GM21619 (cell line): ENCODE results near the gene TMEM219.
"Not testable (repeated sequence)": the region's sequence is repeated elsewhere in the genome, so short reads cannot be mapped to it uniquely, and the experiment has no call there.

Experiments used
- ATAC-seq: cut with Tn5 transposase; IDR thresholded peaks from one replicate; pipeline ENCODE4 v1.9.1; 2021; ENCODE audit not compliant: unreplicated experiment

The TMEM219 gene, protein sequence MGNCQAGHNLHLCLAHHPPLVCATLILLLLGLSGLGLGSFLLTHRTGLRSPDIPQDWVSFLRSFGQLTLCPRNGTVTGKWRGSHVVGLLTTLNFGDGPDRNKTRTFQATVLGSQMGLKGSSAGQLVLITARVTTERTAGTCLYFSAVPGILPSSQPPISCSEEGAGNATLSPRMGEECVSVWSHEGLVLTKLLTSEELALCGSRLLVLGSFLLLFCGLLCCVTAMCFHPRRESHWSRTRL

GRCh38 chr16:29961479-29962343, at the start of gene TMEM219:
TMEM219 (plus strand) TSS chr16:29962079; CDS start chr16:29963144, 1,065 bp downstream.
- peak; percentile 72 for ATAC-seq

DNA sequence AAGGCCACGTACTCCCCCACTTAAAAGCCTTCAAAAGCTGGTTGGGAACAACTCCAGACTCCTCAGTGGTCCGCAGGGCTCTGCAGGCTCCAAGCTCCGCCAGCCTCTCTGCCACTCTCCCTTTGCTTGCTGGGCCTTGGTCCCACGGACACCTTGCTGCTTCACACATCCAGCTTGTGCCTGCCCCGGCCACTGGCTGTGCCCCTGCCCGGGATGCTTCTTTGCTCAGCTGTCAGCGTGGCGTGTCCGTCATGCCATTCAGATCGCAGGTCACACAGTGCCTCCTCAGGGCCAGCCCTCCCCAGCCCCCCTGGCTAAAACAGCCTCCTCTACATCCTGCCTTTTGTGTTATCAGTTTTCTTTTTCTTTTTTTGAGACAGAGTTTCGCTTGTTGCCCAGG, 49.8 kb upstream of the TMEM219 start:
- ATAC-seq: no peak

DNA sequence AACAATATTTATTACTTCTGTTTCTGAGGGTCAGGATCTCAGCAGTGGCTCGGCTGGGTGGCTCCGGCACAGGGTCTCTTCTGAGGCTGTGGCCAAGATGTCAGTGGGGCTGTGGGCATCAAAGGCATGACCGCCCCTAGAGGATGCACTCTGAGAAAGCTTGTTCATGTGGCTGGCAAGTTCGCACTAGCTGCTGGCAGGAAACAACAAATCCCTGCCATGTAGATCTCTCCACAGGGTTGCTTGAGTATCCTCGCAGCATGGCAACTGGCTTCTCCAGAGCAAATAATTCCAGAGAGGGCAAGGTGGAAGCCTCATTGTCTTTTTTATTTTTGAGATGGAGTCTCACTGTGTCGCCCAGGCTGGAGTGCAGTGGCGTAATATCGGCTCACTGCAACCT, 48.4 kb upstream of the TMEM219 start:
- ATAC-seq: no peak

- no peak for ATAC-seq
Observed at GRCh38 chr16:29915590-29916247, 46.2 kb upstream of the TMEM219 start.

- ATAC-seq: no peak
Observed at GRCh38 chr16:29916979-29917378, 44.9 kb upstream of the TMEM219 start.

DNA sequence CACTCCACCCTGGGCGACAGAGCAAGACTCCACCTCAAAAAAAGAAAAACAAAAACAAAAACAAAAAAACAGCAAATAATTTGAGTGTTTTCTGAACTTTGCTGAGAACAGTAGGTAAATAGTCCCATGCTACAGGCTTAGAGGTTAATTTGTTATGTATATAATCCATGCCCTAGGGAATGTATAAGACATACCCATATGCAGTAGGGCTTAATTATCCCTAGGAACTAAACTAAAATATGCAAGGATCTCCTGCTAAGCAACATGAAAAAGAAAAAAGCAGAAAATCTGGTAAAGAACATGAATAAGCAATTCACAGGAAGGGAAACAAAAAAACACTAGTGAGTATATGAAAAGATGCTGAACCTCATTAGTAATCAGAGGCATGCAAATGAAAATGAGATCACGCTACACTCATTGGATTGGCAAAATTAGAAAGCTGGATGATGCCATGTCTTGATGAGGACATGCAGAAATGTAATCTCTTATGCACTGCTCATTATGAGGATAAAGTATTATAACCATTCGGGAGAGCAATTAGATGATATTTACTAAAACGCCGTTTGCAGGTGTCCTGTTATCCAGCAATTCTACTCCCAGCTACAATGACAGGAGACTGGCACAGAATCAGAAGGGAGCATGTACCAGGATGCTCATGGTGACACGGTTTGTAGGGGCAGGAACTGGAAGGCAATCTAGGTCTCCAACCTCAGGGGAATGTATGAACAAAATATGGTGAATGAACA, 41.4 kb upstream of the TMEM219 start:
- ATAC-seq: no peak

DNA sequence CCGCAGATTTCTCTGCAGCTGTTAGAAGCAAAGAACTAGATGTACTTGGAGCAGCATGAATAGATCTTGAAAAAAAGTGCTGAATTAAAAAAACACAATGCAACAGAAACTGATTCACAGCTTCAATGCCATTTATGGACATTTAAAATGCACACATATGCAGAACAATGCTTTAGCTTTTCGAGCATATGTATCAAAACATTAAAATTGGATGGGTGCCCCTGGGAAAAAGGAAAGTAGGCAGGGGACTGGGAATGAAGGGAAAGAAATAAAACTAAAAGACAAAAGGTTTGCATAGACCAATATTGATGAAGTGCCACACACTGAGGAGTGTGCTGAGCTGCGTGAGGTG, 40.9 kb upstream of the TMEM219 start:
- ATAC-seq: no peak

DNA sequence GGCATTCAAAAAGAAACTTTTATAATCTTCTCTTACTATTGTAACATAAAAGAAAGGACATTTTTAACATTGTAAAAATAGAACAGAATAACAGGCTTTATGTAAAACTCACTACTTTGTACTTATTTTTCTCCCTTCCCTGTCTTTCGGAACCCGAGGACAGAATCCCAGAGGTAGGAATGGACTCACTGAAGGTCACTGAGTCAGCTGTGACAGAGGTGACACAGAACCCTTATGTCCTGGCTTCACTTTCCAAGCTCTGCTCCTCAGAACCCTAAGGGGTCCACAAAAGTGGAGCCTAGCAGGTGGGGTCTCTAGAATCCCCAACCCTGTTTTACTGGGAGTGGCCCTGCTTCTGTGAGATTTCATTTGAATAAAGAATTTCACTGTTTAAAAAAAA, 39.6 kb upstream of the TMEM219 start:
- no peak for ATAC-seq

- ATAC-seq: no peak
Observed at GRCh38 chr16:29922986-29923501, 38.8 kb upstream of the TMEM219 start.

- no peak for ATAC-seq
Observed at GRCh38 chr16:29925105-29925756, 36.6 kb upstream of the TMEM219 start.

DNA sequence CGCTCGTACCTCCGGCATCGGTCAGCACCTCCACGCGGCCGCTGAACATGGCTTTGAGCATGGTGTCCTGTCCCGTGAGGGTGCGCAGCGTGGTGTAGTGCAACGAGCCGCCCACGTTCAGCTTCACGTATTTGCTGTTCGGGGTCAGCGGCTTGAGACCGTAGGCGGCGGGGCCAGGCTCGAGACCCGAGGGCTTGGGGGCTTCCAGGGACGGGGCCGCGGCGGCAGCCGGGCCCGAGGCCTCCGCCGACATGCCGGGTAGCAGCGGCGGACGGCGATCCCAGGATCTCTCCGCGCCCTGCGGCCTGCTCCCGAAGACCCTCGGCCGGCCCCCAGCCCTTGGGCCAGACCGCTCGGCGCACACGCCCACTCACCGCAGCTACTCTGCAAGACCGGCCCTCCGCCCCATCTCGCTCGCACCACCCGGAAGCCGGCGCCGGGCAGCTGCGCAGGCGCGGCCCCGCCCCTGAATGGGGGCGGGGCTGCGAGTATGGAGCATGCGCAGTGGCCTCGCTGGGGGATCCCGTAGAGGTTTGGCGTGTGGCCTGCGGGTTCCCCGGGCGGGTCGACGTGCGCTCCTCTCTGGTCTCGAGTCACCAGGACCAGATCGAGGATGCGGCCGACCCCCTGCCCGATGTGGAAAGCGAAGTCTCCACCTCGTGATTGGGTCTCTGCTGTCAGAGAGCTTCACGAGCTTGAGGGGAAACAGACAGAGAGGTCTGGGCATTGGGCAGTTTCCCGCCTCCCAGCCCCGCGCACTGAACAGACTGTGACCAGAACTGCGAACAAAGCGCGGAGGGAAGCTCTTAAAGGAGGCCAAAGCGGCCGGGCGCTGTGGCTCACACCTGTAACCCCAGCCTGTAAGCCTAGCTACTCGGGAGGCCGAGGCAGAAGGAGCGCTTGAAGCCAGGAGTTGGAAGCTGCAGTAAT, 35.8 kb upstream of the TMEM219 start, which contains the start of gene KCTD13:
Gene KCTD13 (minus strand): TSS at position 446 of the 930 bp plus-strand sequence. CDS start 193 bp downstream, at position 253.
- ATAC-seq: peak; percentile 82

GRCh38 chr16:29926711-29927052, 35.2 kb upstream of the TMEM219 start:
- no peak for ATAC-seq

- no peak for ATAC-seq
Observed at GRCh38 chr16:29927070-29927905, 34.6 kb upstream of the TMEM219 start.

DNA sequence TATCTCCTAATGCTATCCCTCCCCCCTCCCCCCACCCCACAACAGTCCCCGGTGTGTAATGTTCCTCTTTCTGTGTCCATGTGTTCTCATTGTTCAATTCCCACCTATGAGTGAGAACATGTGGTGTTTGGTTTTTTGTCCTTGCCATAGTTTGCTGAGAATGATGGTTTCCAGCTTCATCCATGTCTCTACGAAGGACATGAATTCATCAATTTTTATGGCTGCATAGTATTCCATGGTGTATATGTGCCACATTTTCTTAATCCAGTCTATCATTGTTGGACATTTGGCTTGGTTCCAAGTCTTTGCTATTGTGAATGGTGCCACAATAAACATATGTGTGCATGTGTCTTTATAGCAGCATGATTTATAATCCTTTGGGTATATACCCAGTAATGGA, 30.1 kb upstream of the TMEM219 start:
- not testable (repeated sequence) for ATAC-seq

GRCh38 chr16:29940656-29941055, 21.2 kb upstream of the TMEM219 start:
- no peak for ATAC-seq

DNA sequence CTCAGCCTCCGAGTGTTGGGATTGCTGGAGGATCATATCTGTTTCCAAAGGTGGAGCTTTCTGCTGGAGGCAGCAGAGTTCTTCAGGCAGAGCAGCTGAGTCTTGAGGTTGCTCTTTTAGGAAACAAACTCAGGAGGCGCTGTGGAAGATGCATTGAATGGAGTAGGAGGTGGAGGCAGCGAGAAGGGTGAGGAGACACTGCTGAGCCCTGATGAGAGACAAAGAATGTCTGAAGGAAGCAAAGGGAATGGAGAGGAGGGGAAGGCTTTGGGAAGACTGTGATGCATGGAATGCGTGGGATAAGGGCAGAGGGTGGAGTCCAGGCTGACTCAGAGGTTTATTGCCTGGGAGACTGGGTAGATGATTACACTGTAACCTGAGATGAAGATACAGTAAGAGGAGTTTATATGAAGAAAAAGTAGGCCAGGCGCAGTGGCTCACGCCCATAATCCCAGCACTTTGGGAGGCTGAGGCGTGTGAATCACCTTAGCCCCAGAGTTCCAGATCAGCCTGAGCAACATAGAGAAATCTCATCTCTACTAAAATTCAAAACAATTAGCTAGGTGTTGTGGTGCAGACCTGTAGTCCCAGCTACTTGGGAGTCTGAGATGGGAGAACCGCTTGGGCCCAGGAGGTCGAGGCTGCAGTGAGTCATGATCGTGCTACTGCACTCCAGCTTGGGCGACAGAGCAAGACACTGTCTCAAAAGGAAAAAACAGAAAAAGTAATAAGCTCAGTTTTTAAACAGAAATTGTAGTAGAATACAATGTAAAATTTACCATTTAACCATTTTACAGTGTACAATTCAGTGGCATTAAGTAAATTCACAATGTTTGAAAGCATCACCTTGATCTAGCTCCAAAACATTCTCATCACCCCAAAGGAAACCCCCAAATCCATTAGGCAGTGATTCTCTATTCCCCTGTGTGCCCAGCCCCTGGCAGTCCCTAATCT, 17.8 kb upstream of the TMEM219 start:
- ATAC-seq: no peak

DNA sequence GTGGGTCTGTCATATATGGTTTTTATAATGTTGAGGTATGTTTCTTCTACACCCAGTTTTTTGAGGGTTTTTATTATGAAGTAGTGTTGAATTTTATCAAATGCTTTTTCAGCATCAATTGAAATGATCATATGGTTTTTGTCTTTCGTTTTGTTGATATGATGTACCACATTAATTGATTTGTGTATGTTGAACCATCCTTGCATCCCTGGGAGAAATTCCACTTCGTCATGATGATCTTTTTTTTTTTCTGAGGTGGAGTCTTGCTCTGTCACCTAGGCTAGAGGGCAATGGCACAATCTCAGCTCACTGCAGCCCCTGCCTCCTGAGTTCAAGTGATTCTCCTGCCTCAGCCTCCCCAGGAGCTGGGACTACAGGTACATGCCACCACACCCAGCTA, 14.0 kb upstream of the TMEM219 start:
- ATAC-seq: no peak
